Measurements from ENCODE around the gene RBBP8NL.
"Not testable (repeated sequence)": the region's sequence is repeated elsewhere in the genome, so short reads cannot be mapped to it uniquely, and the experiment has no call there.

The RBBP8NL gene

GRCh38 chr20:62441987-62442539 is 14.7 kb upstream of the RBBP8NL start:
- DNase-seq: no peak

DNA sequence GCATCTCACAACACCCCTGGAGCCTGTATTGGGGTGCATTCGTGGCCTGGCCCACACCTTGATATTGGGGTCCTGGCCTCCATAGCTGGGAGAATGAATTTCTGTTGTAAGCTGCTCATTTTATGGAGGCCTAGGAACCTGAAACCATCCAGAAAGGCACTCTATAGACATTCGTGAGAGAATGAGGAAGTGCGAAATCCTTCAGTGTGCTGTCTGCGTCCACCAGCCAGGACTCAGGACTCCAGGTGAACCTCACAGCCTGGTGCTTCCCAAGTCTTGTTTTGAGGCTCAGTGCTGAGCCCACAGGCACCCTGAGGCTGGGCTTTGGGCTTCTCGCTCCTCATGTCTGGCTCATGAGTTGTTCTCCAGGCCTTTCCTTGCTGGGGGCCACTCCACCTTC is 11.9 kb upstream of the RBBP8NL start:
- no peak for DNase-seq

- no peak for DNase-seq
Observed at GRCh38 chr20:62437927-62438326, 10.6 kb upstream of the RBBP8NL start.

DNA sequence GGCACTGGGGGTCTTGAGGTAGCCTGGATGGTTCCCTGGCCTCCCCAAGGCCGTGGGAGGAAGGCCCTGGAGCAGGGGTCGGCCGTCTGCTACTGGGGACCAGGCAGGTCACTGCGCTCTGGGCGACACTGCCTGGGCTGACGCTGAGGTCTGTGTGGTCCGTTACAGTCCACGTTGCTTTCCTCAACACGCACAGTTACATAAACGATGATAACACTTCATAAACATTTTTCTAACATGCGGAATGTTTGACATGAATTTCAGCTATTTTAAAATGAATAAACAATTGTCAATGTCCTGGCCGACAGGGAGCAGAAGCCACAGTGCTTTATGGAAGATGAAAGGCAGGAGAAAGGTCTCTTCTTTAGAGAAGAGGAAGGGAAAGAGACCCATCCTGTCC is 10.2 kb upstream of the RBBP8NL start:
- DNase-seq: no peak

DNA sequence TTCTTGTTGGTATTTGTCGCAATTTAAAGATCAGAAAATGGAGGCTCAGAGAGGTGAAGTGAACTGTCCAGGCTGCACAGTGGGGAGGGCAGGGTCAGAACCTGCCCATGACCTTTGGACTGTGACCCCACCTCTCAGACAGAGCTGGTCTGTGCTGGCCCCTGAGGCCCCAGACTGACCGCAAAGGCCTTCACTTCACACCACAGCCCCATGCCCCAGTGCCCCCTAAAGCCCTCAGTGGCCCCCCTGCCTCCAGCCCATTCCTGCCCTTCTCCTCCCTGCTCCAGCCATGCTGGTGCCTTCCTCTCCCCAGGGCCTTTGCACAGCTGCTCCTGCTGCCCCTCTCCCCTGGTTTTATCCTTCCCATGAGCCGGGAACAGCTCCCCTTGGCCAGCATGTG is 9.4 kb upstream of the RBBP8NL start:
- DNase-seq: no peak

DNA sequence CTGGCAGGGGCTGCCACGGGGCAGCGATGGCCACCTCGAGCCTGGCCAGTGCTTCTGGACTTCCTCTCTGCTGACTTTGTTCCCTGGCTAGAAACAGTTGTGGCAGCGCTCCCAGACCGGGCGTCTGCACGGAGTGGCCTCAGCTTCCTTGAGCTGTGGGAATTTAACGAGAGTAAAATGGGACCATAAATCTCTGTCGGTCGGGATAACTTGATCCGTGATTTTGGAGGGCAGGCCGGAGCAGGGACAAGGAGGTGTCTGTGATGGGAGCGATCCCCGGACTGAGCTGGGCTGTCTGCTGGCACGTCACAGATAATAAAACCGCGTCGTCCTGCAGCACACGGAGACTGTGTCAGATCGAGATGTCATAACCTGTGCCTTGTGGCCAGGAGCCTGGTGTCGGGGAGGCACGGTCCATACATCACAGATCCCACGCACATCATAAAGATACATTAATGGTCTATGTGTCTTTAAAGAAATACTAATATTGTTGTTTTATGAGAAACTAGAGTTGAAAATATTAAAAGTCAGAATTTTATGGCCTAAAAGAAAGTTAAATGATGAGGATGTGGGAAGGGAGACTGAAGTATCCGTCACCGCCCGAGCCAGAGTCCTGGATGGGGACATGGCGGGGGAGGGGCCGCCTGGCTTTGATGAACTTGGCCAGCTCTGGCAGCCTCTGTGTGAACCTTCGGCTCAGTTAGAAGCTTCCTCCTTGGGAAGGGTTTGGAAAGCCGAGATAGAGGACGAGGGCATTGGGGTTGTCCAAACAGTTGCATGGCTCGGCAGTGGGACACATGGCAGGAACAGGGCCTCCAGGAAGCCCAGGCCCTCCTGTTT is 6.5 kb upstream of the RBBP8NL start:
- DNase-seq: no peak

GRCh38 chr20:62430866-62431447 is 3.6 kb upstream of the RBBP8NL start:
- DNase-seq: no peak

GRCh38 chr20:62430311-62430853 is 3.0 kb upstream of the RBBP8NL start:
- DNase-seq: no peak

DNA sequence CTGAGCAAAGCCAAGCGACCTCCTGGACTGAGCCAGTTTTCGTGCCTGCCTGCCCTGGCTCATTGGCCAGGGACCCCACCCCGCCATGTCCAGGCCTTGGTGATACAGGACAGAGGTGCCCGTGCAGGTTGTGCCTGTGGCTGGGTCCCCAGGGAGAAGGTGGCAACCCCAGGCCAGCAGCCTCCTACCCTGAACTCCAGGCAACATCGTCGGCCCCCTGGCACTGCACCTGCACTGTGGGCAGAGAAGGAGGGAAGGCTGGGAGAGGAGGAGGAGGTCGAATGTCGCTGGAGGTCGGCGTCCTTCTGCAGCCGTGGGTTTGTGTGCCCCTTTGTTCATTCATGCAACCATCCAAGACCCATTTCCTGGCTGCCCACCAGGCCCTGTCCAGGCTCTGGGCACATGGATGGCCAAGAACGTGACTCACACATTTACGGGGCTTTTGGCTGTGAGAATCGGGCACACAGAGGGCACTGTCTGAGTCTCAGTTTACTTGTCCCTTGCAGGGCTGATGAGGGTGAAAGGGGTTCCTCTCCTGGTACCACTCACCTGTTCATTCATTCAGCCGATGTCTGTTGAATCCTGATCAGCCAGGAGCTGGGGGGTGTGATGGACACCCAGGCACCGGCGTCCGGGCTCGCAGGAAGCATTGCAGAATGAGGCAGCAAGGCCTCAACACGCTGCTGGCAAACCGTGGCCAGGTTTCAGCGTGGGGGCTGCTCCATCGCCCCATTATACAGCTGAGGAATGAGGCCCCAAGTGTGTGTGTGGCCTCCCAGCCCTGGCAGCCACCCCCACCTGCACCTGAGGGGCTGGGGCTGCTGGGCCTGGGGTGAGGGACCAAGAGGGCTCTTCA is 2.3 kb upstream of the RBBP8NL start:
- no peak for DNase-seq

DNA sequence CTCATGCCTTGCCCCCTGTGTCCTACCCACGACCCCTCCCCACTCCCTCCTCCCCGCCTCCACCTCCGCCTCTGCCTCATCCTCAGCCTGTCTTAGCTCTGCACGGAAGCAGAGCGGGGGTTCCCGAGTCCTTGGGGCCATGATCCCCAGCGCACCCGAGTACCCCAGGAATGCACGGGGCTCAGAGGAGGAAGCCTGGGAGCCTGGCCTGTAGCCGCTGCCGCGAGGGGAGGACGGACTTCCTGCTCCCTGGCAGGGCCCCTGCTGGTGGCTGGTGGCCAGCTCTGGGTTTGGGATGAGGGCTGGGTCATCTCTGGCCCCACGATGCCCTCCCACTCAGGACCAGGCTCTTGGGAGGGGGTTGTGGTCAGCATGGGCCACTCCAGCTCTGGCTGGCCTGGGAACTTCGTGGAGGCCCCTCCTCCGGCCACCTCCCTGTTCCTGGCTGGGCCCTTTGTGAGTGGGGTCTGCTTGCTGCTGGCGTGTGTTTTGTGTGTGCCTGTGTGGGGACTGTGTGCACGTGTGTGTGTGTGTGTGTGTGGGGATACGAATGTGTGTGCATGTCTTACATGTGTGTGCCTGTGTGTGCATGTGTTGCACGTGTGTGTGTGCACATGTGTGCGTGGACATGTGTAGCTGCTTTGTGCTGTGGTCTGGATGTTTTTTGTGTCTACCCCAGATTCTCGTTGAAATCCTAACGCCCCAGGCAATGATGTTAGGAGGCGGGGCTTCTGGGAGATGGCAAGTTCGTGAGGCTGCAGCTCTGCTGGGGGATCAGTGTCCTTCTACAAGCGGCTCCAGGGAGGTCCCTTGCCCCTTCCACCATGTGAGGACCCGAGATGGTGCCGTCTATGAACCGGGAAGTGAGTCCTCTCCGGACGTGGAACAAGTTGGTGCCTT is 1.3 kb upstream of the RBBP8NL start:
- DNase-seq: no peak

GRCh38 chr20:62428002-62428372 is 648 bp upstream of the RBBP8NL start:
- DNase-seq: no peak

DNA sequence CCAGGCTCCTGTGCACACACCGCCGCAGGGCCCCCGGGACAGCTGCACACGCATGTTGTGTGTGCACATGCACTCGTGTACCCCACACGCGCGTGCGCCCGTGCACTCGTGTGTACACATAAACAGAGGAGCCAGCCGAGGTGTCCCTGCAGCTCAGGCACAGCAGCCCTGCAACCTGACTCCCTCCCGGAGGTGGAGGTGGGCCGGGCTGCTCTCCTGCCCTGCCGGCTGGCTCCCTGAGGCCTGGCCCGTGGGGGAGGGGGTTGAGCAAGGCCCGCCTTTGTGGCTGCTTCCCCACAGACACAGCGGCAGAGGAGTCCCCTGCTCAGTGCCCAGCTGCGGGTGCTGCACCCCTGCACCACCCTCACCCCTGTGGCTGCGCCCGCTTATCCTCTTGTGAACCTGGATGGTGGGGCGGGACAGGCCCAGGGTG is 624 bp downstream of the RBBP8NL start:
- no peak for DNase-seq

DNA sequence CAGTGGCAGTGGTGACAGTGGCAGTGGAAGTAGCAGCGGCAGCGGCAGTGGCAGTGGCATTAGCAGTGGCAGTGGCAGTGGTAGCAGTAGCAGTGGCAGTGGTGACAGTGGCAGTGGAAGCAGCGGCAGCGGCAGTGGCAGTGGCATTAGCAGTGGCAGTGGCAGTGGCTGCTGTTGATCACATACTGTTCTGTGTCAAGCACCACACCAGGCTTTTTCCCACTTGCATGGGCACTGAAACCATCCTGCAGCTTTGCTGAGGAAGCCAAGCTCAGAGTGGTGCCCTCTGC is 1.3 kb downstream of the RBBP8NL start:
- not testable (repeated sequence) for DNase-seq

DNA sequence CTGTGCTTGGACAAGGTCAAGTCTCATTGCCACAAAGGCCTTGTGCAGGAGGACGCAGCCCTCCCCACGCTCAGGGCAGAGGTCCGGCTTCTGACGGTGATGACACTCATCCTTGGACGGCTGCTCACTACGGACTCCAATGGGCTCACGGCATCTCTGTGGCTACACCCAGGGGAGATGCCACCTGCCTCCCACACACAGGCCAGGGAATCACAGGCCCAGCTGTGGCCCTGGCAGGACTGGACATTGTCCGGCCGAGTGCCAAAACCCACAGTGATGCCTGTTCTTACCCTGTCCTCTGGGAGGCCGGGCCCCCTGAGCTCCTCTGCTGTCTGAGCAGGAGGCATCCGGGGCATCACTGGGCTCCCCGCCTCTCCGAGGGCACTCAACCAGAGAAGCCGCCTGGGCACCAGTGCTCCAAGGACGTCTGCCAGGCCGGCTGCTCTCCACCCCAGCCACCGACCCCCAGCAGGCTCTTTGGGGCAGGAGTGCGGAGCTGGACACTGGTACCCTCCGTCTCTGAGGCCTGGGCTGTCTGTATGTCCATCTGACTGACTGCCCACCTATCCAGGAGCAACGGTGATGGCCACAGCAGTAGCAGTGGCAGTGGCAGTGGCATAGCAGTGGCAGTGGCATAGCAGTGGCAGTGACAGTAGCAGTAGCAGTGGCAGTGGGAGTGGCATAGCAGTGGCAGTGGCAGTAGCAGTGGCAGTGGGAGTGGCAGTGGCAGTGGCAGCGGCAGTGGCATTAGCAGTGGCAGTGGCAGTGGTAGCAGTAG is 1.9 kb downstream of the RBBP8NL start:
- DNase-seq: no peak

- DNase-seq: no peak
Observed at GRCh38 chr20:62424249-62425107, 2.9 kb downstream of the RBBP8NL start.

GRCh38 chr20:62423326-62423706 is 4.0 kb downstream of the RBBP8NL start:
- DNase-seq: no peak

DNA sequence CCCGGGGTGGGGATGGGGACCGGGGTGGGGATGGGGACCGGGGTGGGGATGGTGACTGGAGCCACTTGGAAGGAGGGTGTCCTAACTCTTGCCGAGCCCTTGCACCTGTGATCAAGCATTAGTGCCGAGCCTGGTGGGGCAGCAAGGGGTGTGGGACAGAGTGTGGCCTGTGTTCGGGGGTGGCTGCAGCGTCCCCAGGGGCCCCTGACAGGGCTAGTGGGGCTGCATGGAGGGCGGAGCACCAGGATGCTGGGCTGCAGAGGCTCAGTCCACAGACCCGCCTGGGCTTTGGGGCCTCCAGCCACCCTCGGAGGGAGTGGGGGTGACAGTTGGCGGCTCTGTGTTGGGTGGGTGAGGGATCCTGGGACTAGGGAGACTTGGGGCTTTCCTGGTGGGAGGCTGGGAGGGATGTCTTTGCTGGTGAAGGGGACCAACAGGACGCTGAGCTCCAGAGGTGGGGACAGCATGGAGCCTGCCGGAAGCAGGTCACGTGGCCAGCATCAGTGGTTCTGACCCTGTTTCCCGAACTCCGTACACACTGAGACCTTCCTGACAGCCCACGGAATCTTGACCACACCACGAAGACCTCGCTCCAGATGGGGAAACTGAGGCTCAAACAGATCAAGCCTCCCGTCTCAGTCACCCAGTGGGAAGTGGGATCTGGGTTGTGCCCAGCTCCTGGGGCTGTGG is 4.6 kb downstream of the RBBP8NL start:
- no peak for DNase-seq

GRCh38 chr20:62421716-62421990 is 5.7 kb downstream of the RBBP8NL start:
- DNase-seq: no peak

- no peak for DNase-seq
Observed at GRCh38 chr20:62420846-62421715, 6.3 kb downstream of the RBBP8NL start.

All from stimulated activated CD4-positive, alpha-beta T cell treated with anti-CD3 and anti-CD28 coated beads, Interleukin-1b, Interleukin-23, amount 100 ng/mL, for 48 hours (primary cell).